Stimulated activated CD4-positive, alpha-beta T cell treated with anti-CD3 and anti-CD28 coated beads, Interleukin-1b, Interleukin-23, amount 100 ng/mL, for 1 hour (primary cell): ENCODE measurements around the gene RREB1.
"Not testable (repeated sequence)": the region's sequence is repeated elsewhere in the genome, so short reads cannot be mapped to it uniquely, and the experiment has no call there.

ENCODE experiments used
- DNase-seq, 2 donors: peaks; one replicate each; pipeline ENCODE4 v3.0.0-alpha.2; 2020; ENCODE audit warnings: low read depth in 2 of 2

The RREB1 gene

GRCh38 chr6:7144872-7145584 lies 37.3 kb downstream of the RREB1 start:
- DNase-seq: no peak

- no peak for DNase-seq
Measured at GRCh38 chr6:7145585-7145884, 37.8 kb downstream of the RREB1 start.

- DNase-seq: no peak
Measured at GRCh38 chr6:7145885-7146828, 38.4 kb downstream of the RREB1 start.

- DNase-seq: no peak
Measured at GRCh38 chr6:7147051-7147671, 39.4 kb downstream of the RREB1 start.

GRCh38 chr6:7148100-7148822 lies 40.5 kb downstream of the RREB1 start:
- DNase-seq: no peak

- no peak for DNase-seq
Measured at GRCh38 chr6:7150381-7151064, 42.8 kb downstream of the RREB1 start.

- DNase-seq: no peak
Measured at GRCh38 chr6:7151381-7151780, 43.6 kb downstream of the RREB1 start.

GRCh38 chr6:7152462-7152861 lies 44.7 kb downstream of the RREB1 start:
- no peak for DNase-seq

GRCh38 chr6:7153789-7154188 lies 46.0 kb downstream of the RREB1 start:
- DNase-seq: no peak

- no peak for DNase-seq
Measured at GRCh38 chr6:7154341-7155139, 46.8 kb downstream of the RREB1 start.

- no peak for DNase-seq
Measured at GRCh38 chr6:7155871-7156579, 48.3 kb downstream of the RREB1 start.

- no peak for DNase-seq
Measured at GRCh38 chr6:7156643-7157278, 49.0 kb downstream of the RREB1 start.

- DNase-seq: not testable (repeated sequence)
Measured at GRCh38 chr6:7157307-7157706, 49.5 kb downstream of the RREB1 start.

GRCh38 chr6:7157752-7158616 lies 50.2 kb downstream of the RREB1 start:
- DNase-seq: no peak

- no peak for DNase-seq
Measured at GRCh38 chr6:7159790-7160525, 52.2 kb downstream of the RREB1 start.

GRCh38 chr6:7161253-7161623 lies 53.5 kb downstream of the RREB1 start:
- no peak for DNase-seq

- DNase-seq: no peak
Measured at GRCh38 chr6:7161845-7162244, 54.1 kb downstream of the RREB1 start.

- no peak for DNase-seq
Measured at GRCh38 chr6:7163661-7164071, 55.9 kb downstream of the RREB1 start.
